HepG2 (cell line): ENCODE measurements around the gene DLX3. TPM values are rescaled to one million over a fixed set of nuclear protein-coding genes. Genes with fewer than 3 reads are reported as not detected.

Experiments used
- ATAC-seq: fragments of 200-7000 bp; cut with Tn5 transposase; 3 replicates; pipeline ENCODE4 v1.9.1; 2020; ENCODE audit warnings: mild to moderate bottlenecking, moderate library complexity
- BruUV-seq: library from RNA; stranded (reverse); fragments of 400-500 nt; replicated peaks from 2 replicates; lab custom pipeline; 2021; lab: Mats Ljungman, UMichigan
- CTCF ChIA-PET: fragments of 300-600 bp; formaldehyde crosslinking; extraction: SDS; loops from one replicate; lab custom pipeline; 2021; ENCODE audit warnings: low total read pairs, inconsistent platforms, low intra/inter-chr PET ratio; lab: Yijun Ruan, JAX
- POLR2A ChIA-PET: fragments of 350-600 bp; sonication (Branson Sonifier 250); formaldehyde crosslinking; loops from one replicate; lab custom pipeline; 2020; ENCODE audit warnings: antibody characterized with exemption, inconsistent platforms; lab: Yijun Ruan, JAX
- DNase-seq: peaks from one replicate; pipeline ENCODE4 v3.0.0-alpha.2; 2015; ENCODE audit warnings: low spot score
- FAIRE-seq: peaks from 3 replicates; lab custom pipeline; 2011; peaks lifted over from hg19 to GRCh38; lab: Jason Lieb, UNC
- H2AFZ ChIP-seq: one replicate; pipeline ENCODE4 v1.6.1; 2011; ENCODE audit warnings: low read length, inconsistent platforms
- H3K27ac ChIP-seq: fragments of 300-600 bp; 3 replicates; pipeline ENCODE4 v1.8.0; 2011; ENCODE audit warnings: mixed run types, mild to moderate bottlenecking, mixed read lengths, low read length, inconsistent platforms; ENCODE audit not compliant: insufficient read depth; ENCODE audit errors: extremely low read length
- H3K27me3 ChIP-seq, 2 experiments: fragments of 200-600 bp in 1 of 2; 2 replicates in 1 of 2; 3 replicates in 1 of 2; pipeline versions ENCODE4 v1.6.0 to v1.8.0; 2011; ENCODE audit warnings: low read length in 2 of 2, mild to moderate bottlenecking in 2 of 2, moderate library complexity in 2 of 2, inconsistent platforms in 1 of 2; ENCODE audit not compliant: insufficient read depth in 2 of 2, control insufficient read depth in 1 of 2
- H3K36me3 ChIP-seq, 2 experiments: fragments of 200-600 bp in 1 of 2; replicated peaks in 1 of 2; 2 replicates in 1 of 2; 3 replicates in 1 of 2; pipeline versions ENCODE4 v1.5.1 to v1.8.0; 2011; ENCODE audit warnings: low read length in 2 of 2, inconsistent platforms in 1 of 2; ENCODE audit not compliant: insufficient read depth in 2 of 2, control insufficient read depth in 1 of 2
- H3K4me1 ChIP-seq: 2 replicates; pipeline ENCODE4 v1.5.1; 2012; ENCODE audit warnings: low read length, inconsistent platforms; ENCODE audit not compliant: insufficient read depth
- H3K4me2 ChIP-seq: 2 replicates; pipeline ENCODE4 v1.6.0; 2011; ENCODE audit warnings: low read depth, low read length, inconsistent platforms
- H3K4me3 ChIP-seq, 3 experiments: fragments of 200-600 bp in 1 of 3; sonication (generic), shearing (Covaris generic) in 1 of 3; replicated peaks in 1 of 3; 2 replicates each; pipeline ENCODE4 v1.5.1; 2011 to 2016; ENCODE audit warnings: low read length in 3 of 3, inconsistent platforms in 2 of 3, low read depth in 2 of 3, mild to moderate bottlenecking in 2 of 3, control low read depth in 1 of 3, mixed read lengths in 1 of 3; ENCODE audit not compliant: insufficient read depth in 1 of 3
- H3K79me2 ChIP-seq: one replicate; pipeline ENCODE4 v1.6.1; 2011; ENCODE audit warnings: low read length, inconsistent platforms; ENCODE audit not compliant: insufficient read depth
- H3K9ac ChIP-seq: 2 replicates; pipeline ENCODE4 v1.6.0; 2011; ENCODE audit warnings: mild to moderate bottlenecking, low read depth, low read length, inconsistent platforms; ENCODE audit not compliant: insufficient read depth
- H3K9me3 ChIP-seq: 2 replicates; pipeline ENCODE4 v1.5.1; 2012; ENCODE audit warnings: mild to moderate bottlenecking, low read length
- H4K20me1 ChIP-seq: 2 replicates; pipeline ENCODE4 v1.6.0; 2011; ENCODE audit warnings: inconsistent platforms, mild to moderate bottlenecking, low read length, moderate library complexity; ENCODE audit not compliant: insufficient read depth
- ERF ChIP-seq: IDR thresholded peaks from 2 replicates; pipeline ENCODE4 v1.6.1; 2018; ENCODE audit warnings: missing biosample characterization, missing genetic modification reagents
- FOXK1 ChIP-seq: sonication (generic); formaldehyde crosslinking; IDR thresholded peaks from 2 replicates; pipeline ENCODE4 v1.4.0; 2020; ENCODE audit warnings: low read depth, missing genetic modification reagents, borderline replicate concordance
- FOXO1 ChIP-seq: sonication (generic); formaldehyde crosslinking; IDR thresholded peaks from 2 replicates; pipeline ENCODE4 v1.4.0; 2020; ENCODE audit warnings: missing genetic modification reagents
- IRF2 ChIP-seq: IDR thresholded peaks from 2 replicates; pipeline ENCODE4 v1.6.1; 2018; ENCODE audit warnings: missing genetic modification reagents, missing compliant biosample characterization
- KAT2B ChIP-seq: fragments of 150-350 bp; IDR thresholded peaks from 2 replicates; pipeline ENCODE4 v1.6.1; 2014; ENCODE audit warnings: low read depth, low read length, borderline replicate concordance
- KMT2B ChIP-seq: IDR thresholded peaks from 2 replicates; pipeline ENCODE4 v1.6.1; 2016; ENCODE audit warnings: missing genetic modification reagents, missing compliant biosample characterization
- PLRG1 ChIP-seq: fragments of 450-650 bp; conservative IDR thresholded peaks from 2 replicates; pipeline ENCODE4 v1.6.1; 2016
- SKI ChIP-seq: fragments of 450-650 bp; IDR thresholded peaks from one replicate; pipeline ENCODE4 v1.6.1; 2018; ENCODE audit warnings: mild to moderate bottlenecking; ENCODE audit not compliant: partially characterized antibody
- SMAD9 ChIP-seq: sonication (generic); formaldehyde crosslinking; IDR thresholded peaks from 2 replicates; pipeline ENCODE4 v1.5.1; 2020; ENCODE audit warnings: mild to moderate bottlenecking, missing genetic modification reagents
- SYNCRIP ChIP-seq: fragments of 200-400 bp; formaldehyde crosslinking; IDR thresholded peaks from 2 replicates; pipeline ENCODE4 v1.6.1; 2018; ENCODE audit warnings: mild to moderate bottlenecking, low read depth, low read length; ENCODE audit not compliant: insufficient read depth
- ZBTB2 ChIP-seq: sonication (generic); formaldehyde crosslinking; IDR thresholded peaks from 2 replicates; pipeline ENCODE4 v1.8.0; 2022; ENCODE audit warnings: low read depth, missing genetic modification reagents
- ZBTB7B ChIP-seq: sonication (generic); formaldehyde crosslinking; IDR thresholded peaks from 2 replicates; pipeline ENCODE4 v1.4.0; 2020; ENCODE audit warnings: missing genetic modification reagents
- ZMYM3 ChIP-seq: sonication (generic); formaldehyde crosslinking; IDR thresholded peaks from 2 replicates; pipeline ENCODE4 v1.5.1; 2020; ENCODE audit warnings: mild to moderate bottlenecking, missing genetic modification reagents
- ZNF768 ChIP-seq: sonication (generic); formaldehyde crosslinking; IDR thresholded peaks from 2 replicates; pipeline ENCODE4 v1.4.0; 2020; ENCODE audit warnings: missing genetic modification reagents
- WGBS: methylation state at CpG from one replicate; pipeline ENCODE4 v1.1.6; 2017; ENCODE audit warnings: low lambda C conversion rate; 5-methylcytosine and 5-hydroxymethylcytosine counted together
- in situ Hi-C: cut with HindIII; loops from 2 replicates; pipeline ENCODE4 v1.10.0; 2017; ENCODE audit warnings: low pct_unique_long_range_greater_than_20kb; ENCODE audit not compliant: extremely low pct_ligation_motif_present
- intact Hi-C: fragments of 100-400 bp; cut with micrococcal nuclease; formaldehyde crosslinking; loops from one replicate; pipeline ENCODE4 v1.10.0; 2022; ENCODE audit not compliant: unreplicated experiment
- polyA plus RNA-seq, 8 experiments: library from polyadenylated mRNA; depleted of rRNA in 3 of 8; stranded (reverse) in 7 of 8; unstranded in 1 of 8; fragments of >200 nt; fragmentation: Illumina TruSeq in 4 of 8; extraction: Trizol in 4 of 8; gene quantifications; 2 replicates each; pipeline versions ENCODE4 v1.2.1 to v1.2.3, GENCODE V29; 2011 to 2016; ENCODE audit warnings: low read depth in 4 of 8, missing spikeins in 1 of 8, mixed read lengths in 1 of 8; ENCODE audit not compliant: insufficient read depth in 1 of 8
- total RNA-seq, 5 experiments: library from RNA; depleted of rRNA; stranded (reverse); fragments of >200 nt; fragmentation: Illumina TruSeq; extraction: Trizol; gene quantifications; 2 replicates each; pipeline ENCODE4 v1.2.3, GENCODE V29; 2016; ENCODE audit warnings: low read depth in 1 of 5
- TF ChIP-seq, protein P1 (sequence below): sonication (generic); formaldehyde crosslinking; IDR thresholded peaks from 2 replicates; pipeline ENCODE4 v1.4.0; 2020; ENCODE audit warnings: missing genetic modification reagents

The DLX3 gene
- total and polyA plus RNA-seq, 2 of the 13 experiments (the other 11 are each of a cell fraction or from before 2014, with no cell fraction given), result 0.03 TPM; not detected in 1

DNA sequence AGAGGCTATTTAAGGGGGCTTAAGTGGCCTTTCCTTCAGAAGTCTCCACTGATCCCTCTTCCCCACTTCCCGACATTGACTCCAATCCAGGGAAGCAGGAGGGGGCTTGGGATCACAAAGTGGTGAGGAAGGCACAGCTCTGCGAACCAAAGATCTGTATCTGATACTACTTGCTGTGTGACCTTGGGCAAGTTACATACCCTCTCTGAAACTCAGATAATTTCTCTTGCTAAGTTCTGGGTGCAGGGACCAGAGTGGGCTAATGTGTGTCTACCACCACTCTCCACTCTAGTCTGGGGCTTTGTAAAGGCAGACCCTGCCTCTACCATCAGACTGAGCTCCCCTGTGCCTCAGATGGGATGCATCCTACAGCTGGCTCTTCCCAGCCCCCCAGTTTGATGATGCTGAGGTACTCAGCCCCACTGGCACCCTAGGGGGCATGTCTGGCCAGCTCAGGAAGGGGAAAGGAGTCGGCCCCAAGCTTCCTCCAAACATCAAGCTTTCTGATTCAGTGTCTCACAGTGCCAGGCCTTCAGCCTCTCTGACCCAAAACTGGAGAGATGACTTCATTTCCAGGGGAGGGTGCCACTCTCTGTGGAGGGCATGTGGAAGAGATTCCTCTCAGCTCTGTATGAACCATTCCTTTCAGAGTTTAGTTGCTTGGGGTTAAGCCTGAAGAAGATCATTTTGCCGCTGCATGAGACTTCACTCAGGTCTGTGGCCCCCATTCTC, 15.1 kb downstream of the DLX3 start (continued):
- TF ChIP-seq, protein P1, sequence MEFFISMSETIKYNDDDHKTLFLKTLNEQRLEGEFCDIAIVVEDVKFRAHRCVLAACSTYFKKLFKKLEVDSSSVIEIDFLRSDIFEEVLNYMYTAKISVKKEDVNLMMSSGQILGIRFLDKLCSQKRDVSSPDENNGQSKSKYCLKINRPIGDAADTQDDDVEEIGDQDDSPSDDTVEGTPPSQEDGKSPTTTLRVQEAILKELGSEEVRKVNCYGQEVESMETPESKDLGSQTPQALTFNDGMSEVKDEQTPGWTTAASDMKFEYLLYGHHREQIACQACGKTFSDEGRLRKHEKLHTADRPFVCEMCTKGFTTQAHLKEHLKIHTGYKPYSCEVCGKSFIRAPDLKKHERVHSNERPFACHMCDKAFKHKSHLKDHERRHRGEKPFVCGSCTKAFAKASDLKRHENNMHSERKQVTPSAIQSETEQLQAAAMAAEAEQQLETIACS (CRISPR knock-in tag), result no peak
- TF ChIP-seq ZNF768 (CRISPR knock-in tag), result peak; percentile 91
- no peak for TF ChIP-seq FOXK1
- TF ChIP-seq SKI, result no peak
- no peak for TF ChIP-seq FOXO1 (CRISPR knock-in tag)
- no peak for TF ChIP-seq SYNCRIP
- TF ChIP-seq ZMYM3, result peak; percentile 35; the same call in 1 of the 2 replicates
- no peak for TF ChIP-seq ERF (CRISPR knock-in tag)

DNA sequence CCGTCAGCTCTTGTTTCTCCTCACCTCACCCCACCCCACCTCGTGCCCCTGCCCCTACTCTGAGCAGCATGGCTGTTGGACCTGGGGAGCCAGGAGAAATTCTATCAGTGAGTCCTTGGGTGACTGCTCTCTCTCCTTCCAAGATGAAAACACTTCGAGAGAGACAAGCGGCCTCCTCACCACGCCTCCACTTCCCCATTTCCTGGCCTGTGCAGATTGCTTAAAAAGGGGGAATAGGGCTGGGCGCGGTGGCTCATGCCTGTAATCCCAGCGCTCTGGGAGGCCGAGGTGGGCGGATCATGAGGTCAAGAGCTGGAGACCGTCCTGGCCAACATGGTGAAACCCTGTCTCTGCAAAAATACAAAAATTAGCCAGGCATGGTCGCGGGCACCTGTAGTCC, 16.5 kb downstream of the DLX3 start:
- in situ Hi-C loops, result no loop called here
- no peak for DNase-seq
- H3K79me2 ChIP-seq, result no peaks in the 10 kb centered on the region
- H3K4me1 ChIP-seq, result no peaks in the 10 kb centered on the region
- peaks cover 20 to 82% of the 10 kb centered on the region in 2 experiments for H3K27me3 ChIP-seq
- no peak for FAIRE-seq
- 29% methylated on average over 13 of the region's 13 CpGs for WGBS
- no peak for TF ChIP-seq KAT2B
- no peak for TF ChIP-seq PLRG1
- no peak for TF ChIP-seq SMAD9 (CRISPR knock-in tag)
- no peak for TF ChIP-seq KMT2B (CRISPR knock-in tag)
- TF ChIP-seq ZBTB7B (CRISPR knock-in tag), result no peak
- TF ChIP-seq IRF2 (CRISPR knock-in tag), result no peak
- TF ChIP-seq ZBTB2, result no peak
- TF ChIP-seq, all 625 proteins: peak for 0
- H2AFZ ChIP-seq, result no peak overlapping the region
- intact Hi-C loops, result no loop called here
- no peaks in the 10 kb centered on the region for H3K36me3 ChIP-seq
- H4K20me1 ChIP-seq, result no peaks in the 10 kb centered on the region
- no peak overlapping the region for H3K4me3 ChIP-seq
- no peaks in the 10 kb centered on the region for H3K9me3 ChIP-seq
- H3K4me2 ChIP-seq, result no peak overlapping the region
- no TSS peak for BruUV-seq
- no peak overlapping the region for H3K27ac ChIP-seq
- CTCF ChIA-PET, result no interaction called here
- POLR2A ChIA-PET, result interaction anchor here (0.7 kb wide), 1 partner anchor 110 kb away, joined by 4 read pairs; no protein-coding TSS in a partner anchor
- H3K9ac ChIP-seq, result no peak overlapping the region
- no peak for ATAC-seq
